ENCODE results near the gene PFN3.
"Not testable (repeated sequence)": the region's sequence is repeated elsewhere in the genome, so short reads cannot be mapped to it uniquely, and the experiment has no call there.

Gene PFN3

DNA sequence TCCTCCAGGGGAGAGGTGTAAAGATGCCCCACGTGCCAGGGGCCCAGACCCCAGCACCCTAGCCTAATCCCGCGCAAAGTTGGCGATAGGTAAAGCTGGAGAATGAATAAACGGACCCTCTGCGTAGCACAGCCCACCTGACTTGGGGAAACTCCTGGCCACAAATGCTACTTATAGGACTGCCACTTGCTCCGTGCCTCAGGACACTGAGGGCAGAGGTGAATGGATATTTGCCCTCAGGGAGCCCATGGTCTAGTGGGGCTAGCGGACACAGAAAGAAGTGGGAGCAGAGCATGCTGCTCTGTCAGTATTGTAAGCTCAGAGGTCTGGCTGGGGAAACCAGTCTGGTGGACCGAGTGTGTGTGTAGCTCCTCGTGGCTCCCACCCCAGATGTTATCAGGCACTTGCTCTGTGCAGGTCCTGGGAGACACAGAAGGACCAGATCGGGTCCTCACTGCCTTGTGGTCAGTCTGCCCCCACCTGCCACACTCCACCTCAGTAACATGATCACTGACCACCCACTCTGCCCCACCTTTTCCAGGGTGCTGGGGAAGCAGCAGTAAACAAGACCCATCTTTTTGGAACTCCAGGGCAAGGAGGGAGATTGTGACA lies 26.9 kb upstream of the PFN3 start:
- Histone ChIP-seq H3K27ac (peak overlapping the region; percentile 85 to 95), H3K4me3 (peak overlapping the region; percentile 97)
- DNase-seq (ENCODE audit: low spot score) = peak; percentile 71
- TF ChIP-seq, protein P1, sequence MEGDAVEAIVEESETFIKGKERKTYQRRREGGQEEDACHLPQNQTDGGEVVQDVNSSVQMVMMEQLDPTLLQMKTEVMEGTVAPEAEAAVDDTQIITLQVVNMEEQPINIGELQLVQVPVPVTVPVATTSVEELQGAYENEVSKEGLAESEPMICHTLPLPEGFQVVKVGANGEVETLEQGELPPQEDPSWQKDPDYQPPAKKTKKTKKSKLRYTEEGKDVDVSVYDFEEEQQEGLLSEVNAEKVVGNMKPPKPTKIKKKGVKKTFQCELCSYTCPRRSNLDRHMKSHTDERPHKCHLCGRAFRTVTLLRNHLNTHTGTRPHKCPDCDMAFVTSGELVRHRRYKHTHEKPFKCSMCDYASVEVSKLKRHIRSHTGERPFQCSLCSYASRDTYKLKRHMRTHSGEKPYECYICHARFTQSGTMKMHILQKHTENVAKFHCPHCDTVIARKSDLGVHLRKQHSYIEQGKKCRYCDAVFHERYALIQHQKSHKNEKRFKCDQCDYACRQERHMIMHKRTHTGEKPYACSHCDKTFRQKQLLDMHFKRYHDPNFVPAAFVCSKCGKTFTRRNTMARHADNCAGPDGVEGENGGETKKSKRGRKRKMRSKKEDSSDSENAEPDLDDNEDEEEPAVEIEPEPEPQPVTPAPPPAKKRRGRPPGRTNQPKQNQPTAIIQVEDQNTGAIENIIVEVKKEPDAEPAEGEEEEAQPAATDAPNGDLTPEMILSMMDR (IDR thresholded peaks at IDR 0.05) = no peak

DNA sequence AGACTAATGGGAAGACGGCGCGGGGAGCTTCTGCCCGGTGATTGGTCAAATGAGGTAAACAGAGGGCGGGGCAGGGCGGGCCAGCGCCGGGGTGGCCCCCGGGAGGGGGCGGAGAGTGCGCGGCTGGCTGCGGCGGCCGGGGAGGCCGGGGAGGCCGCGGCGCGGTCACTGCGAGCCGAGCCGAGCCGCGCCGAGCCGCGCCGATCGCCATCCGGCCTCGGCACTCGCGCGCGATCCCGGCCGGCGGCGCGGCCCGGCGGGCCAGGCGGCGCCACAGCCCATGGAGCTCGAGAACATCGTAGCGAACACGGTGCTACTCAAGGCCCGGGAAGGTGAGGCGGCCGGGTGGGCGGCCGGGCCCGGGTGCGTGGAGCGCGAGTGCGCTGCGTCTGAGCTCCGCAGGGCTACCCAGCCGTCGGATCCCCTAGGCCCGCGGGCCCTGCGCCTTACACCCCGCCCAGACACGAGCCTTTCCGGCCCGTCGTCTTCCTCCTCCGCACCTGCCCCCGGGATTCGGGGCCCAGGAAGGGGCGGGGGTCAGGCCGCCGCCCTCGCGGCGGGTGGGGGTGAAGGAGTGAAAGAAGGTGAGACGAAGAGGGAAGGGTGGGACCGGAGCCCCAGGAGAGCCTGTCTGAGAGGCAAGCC lies 26.2 kb upstream of the PFN3 start, which contains the start of gene GRK6:
GRK6 (plus strand) TSS at position 111 of the 645 bp plus-strand sequence; CDS start at position 281, 170 bp downstream.
- DNase-seq (ENCODE audit: low spot score) = peak; percentile 80
- peak within 1 kb of the TSS; percentile 90 to 97 for H3K27ac ChIP-seq

DNA sequence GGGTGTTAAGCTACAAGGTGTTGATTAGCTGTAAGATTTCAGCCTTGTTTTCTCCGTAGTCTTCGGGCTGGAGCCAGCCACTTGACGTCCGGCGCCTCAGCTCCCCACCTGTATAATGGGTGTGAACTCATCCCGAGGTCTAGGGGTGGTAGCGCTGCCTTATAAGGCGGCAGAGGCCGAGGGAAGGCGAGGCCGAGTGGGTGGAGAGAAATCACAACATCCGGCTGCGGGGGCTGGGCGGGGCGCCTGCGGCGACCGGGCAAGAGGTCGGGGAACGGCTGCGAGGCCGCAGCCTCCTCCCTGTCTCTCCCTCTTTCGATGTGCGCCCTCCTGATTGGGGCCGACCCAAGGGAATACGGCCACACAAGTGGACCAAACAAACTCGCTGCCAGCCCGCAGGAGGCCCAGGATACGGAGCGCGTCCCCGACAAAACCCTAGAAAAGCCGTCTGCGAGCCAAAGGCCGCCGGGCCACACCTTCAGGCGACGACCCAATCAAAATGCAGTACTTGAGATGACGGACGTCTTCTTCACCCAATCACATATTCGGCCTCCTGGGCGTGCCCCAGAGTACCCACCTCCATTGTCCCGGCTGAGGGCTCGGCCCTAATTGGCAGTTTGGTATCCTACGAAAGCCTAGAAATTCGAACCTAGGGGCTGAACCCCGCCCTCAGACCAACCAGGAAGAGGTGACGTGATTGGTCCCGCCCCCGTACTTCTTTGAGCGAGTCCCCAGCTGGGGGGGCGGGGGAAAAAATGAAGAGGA lies 25.5 kb upstream of the PFN3 start:
- DNase-seq (ENCODE audit: low spot score) = peak; percentile 100
- Histone ChIP-seq H3K27ac (peak overlapping the region; percentile 90 to 97), H3K4me3 (peak overlapping the region; percentile 97)
- TF ChIP-seq, protein P1 (IDR thresholded peaks at IDR 0.05) = no peak

More for the DNA sequence above, 26.2 kb upstream of the PFN3 start, which contains the start of gene GRK6:
- peak within 1 kb of the TSS; percentile 97 for H3K4me3 ChIP-seq
- TF ChIP-seq, protein P1 (IDR thresholded peaks at IDR 0.05) = no peak

DNA sequence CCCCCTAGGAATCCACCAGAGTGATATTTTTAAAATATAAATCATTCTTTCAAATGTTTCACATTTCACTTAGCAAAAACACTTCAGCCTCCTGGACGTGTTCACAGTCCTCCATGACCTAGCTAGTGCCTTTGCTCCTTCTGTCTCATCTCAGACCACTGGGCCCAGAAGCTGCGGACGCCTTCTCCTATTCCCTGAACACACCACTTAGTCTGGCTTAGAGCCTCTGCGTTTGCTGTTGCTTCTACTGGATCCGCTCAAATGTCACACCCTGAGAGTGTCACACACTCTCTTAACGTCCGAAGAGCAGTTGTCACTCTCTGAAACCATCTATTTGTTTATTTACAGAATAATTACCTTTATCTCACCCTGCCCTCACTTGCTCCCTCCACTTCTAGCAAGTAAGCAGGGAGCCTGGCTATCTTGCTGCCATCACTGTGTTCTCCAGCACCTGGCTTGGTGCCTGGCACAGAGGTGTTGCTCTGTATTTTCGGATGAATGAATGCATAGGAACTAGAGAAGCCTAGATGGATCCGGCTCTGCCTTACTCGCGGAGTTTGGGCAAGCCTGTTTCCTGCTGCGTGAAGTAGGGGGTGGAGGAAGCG lies 24.8 kb upstream of the PFN3 start:
- TF ChIP-seq, protein P1 (IDR thresholded peaks at IDR 0.05) = no peak
- DNase-seq (ENCODE audit: low spot score) = peak; percentile 68
- Histone ChIP-seq H3K27ac (peak overlapping the region; percentile 90 to 97), H3K4me3 (peak overlapping the region; percentile 81)

DNA sequence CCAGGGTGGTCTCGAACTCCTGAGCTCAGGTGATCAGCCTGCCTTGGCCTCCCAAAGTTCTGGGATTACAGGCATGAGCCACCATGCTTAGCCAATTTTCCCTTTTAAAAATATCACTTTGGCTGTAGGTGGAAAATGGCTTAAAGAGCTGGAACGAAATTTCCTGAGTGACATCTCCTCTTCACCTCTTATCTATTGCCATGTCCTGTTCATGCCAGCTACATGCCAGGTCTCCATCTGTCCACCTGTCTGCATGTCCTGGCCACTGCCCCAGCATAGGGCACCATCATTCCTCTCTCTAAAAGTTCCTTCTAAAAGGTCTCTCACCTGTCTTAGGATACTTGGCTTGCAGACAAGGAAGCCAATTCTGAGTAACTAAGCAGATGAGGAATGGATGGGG lies 23.2 kb upstream of the PFN3 start:
- no peak for DNase-seq (ENCODE audit: low spot score)
- TF ChIP-seq, protein P1 (IDR thresholded peaks at IDR 0.05) = no peak
- no peak overlapping the region for H3K27ac ChIP-seq
- H3K4me3 ChIP-seq = no peak overlapping the region

DNA sequence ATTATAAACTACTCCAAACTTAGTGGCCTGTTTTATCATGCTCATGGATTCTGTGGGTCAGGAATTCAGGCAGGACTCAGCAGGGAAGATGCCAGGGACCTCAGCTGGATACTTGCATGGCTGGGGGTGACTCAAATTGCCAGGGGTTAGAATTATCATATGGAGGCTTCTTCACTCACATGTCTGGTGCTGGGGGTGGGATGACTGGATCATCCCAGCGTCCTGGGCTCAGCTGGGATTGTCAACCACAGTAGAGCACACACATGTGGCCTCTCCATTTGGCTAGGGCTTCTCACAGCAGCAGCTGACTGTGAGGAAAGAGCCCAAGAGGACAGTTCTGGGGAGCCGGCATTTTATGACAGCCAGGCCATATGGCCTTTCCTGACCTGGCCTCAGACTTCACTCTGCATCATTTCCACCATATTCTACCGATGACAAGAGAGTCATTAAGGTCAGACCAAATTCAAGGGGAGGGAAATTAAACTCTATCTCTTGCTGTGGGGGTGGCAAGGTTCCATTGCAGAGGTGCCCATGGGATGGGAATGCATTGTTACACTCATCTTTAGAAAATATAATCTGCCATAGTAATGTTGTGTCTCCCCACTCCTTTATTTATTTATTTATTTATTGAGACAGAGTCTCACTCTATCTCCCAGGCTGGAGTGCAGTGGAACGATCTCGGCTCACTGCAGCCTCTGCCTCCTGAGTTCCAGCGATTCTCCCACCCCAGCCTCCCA lies 20.8 kb upstream of the PFN3 start:
- no peak overlapping the region for H3K4me3 ChIP-seq
- DNase-seq (ENCODE audit: low spot score) = no peak
- no peak overlapping the region for H3K27ac ChIP-seq
- TF ChIP-seq, protein P1 (IDR thresholded peaks at IDR 0.05) = no peak

DNA sequence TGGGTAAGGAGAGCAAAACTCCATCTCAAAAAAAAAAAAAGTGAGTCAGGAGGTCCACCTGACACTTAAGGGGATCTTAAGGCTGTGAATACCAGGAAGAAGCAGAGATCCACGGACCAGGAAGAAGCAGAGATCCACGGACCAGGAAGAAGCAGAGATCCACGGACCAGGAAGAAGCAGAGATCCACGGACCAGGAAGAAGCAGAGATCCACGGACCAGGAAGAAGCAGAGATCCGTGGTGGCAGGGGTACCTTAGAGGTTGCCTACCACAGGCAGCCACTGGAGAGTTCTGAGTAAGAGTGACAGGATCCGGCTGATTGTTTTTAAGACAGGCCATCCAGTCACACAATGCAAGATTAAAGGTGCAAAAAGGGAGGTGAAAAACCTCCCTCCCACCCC lies 20.0 kb upstream of the PFN3 start:
- not testable (repeated sequence) for DNase-seq (ENCODE audit: low spot score); H3K27ac ChIP-seq; H3K4me3 ChIP-seq

Measured in coronary artery (tissue), 2 donors.